ENCODE data around the gene SLIT3. TPM values are rescaled to one million over a fixed set of nuclear protein-coding genes. Genes with fewer than 3 reads are reported as not detected.

The SLIT3 gene
- total and polyA plus RNA-seq, 5 donors from 2014 or later: not detected

- no peak for DNase-seq
- Histone ChIP-seq H3K27ac (ENCODE audit: insufficient read depth, low read length, poor library complexity, severe bottlenecking) (no peak overlapping the region), H3K27me3 (ENCODE audit: control insufficient read depth, insufficient read depth, low read length) (no peaks in the 10 kb centered on the region), H3K9me3 (ENCODE audit: control insufficient read depth in 2 of 2, low read length in 2 of 2) (no peaks in the 10 kb centered on the region), H3K4me1 (ENCODE audit: control insufficient read depth, insufficient read depth, low read length, poor library complexity, severe bottlenecking) (no peaks in the 10 kb centered on the region), H3K4me3 (ENCODE audit: low read depth, low read length) (no peak overlapping the region), H3K36me3 (ENCODE audit: control insufficient read depth, insufficient read depth, low read length) (no peaks in the 10 kb centered on the region)
- no peak overlapping the region for H3K4me3 Mint-ChIP-seq
- no peaks in the 10 kb centered on the region for H3K27me3 Mint-ChIP-seq
- peaks cover 0 to 3% (median 0%) of the 10 kb centered on the region in 4 donors for H3K4me1 Mint-ChIP-seq
- no peaks in the 10 kb centered on the region for H3K36me3 Mint-ChIP-seq
- peaks cover 0 to 2% (median 0%) of the 10 kb centered on the region in 7 donors for H3K9me3 Mint-ChIP-seq
- ATAC-seq (ENCODE audit: low read depth in 2 of 2): no peak
- H3K27ac Mint-ChIP-seq: no peak overlapping the region
Observed at GRCh38 chr5:168858371-168858770, 442.6 kb downstream of the SLIT3 start.

- H3K27me3 Mint-ChIP-seq: peaks cover 5% of the 10 kb centered on the region
- Histone ChIP-seq H3K9me3 (ENCODE audit: control insufficient read depth in 2 of 2, low read length in 2 of 2) (no peaks in the 10 kb centered on the region), H3K27me3 (ENCODE audit: control insufficient read depth, insufficient read depth, low read length) (no peaks in the 10 kb centered on the region), H3K4me1 (ENCODE audit: control insufficient read depth, insufficient read depth, low read length, poor library complexity, severe bottlenecking) (no peaks in the 10 kb centered on the region), H3K4me3 (ENCODE audit: low read depth, low read length) (no peak overlapping the region), H3K27ac (ENCODE audit: insufficient read depth, low read length, poor library complexity, severe bottlenecking) (no peak overlapping the region), H3K36me3 (ENCODE audit: control insufficient read depth, insufficient read depth, low read length) (no peaks in the 10 kb centered on the region)
- peaks cover 0 to 26% (median 0%) of the 10 kb centered on the region in 4 donors for H3K4me1 Mint-ChIP-seq
- H3K9me3 Mint-ChIP-seq: peaks cover 0 to 2% (median 0%) of the 10 kb centered on the region in 7 donors
- H3K4me3 Mint-ChIP-seq: no peak overlapping the region
- ATAC-seq (ENCODE audit: low read depth in 2 of 2): no peak
- DNase-seq: no peak
- H3K27ac Mint-ChIP-seq: no peak overlapping the region
- no peaks in the 10 kb centered on the region for H3K36me3 Mint-ChIP-seq
Observed at GRCh38 chr5:168853972-168854371, 447.0 kb downstream of the SLIT3 start.

GRCh38 chr5:168852329-168852728, 448.6 kb downstream of the SLIT3 start:
- H3K4me3 Mint-ChIP-seq: no peak overlapping the region
- Histone ChIP-seq H3K27ac (ENCODE audit: insufficient read depth, low read length, poor library complexity, severe bottlenecking) (no peak overlapping the region), H3K36me3 (ENCODE audit: control insufficient read depth, insufficient read depth, low read length) (no peaks in the 10 kb centered on the region), H3K9me3 (ENCODE audit: control insufficient read depth in 2 of 2, low read length in 2 of 2) (no peaks in the 10 kb centered on the region), H3K4me3 (ENCODE audit: low read depth, low read length) (no peak overlapping the region), H3K27me3 (ENCODE audit: control insufficient read depth, insufficient read depth, low read length) (no peaks in the 10 kb centered on the region), H3K4me1 (ENCODE audit: control insufficient read depth, insufficient read depth, low read length, poor library complexity, severe bottlenecking) (no peaks in the 10 kb centered on the region)
- H3K36me3 Mint-ChIP-seq: no peaks in the 10 kb centered on the region
- H3K27me3 Mint-ChIP-seq: peaks cover 8% of the 10 kb centered on the region
- H3K27ac Mint-ChIP-seq: no peak overlapping the region
- no peak for DNase-seq
- ATAC-seq (ENCODE audit: low read depth in 2 of 2): no peak
- peaks cover 0 to 2% (median 0%) of the 10 kb centered on the region in 7 donors for H3K9me3 Mint-ChIP-seq
- peaks cover 0 to 26% (median 0%) of the 10 kb centered on the region in 4 donors for H3K4me1 Mint-ChIP-seq

GRCh38 chr5:168851902-168852321, 449.0 kb downstream of the SLIT3 start:
- Mint-ChIP-seq H3K9me3 (peaks cover 0 to 2% (median 0%) of the 10 kb centered on the region in 7 donors), H3K4me1 (peaks cover 0 to 26% (median 0%) of the 10 kb centered on the region in 4 donors), H3K4me3 (no peak overlapping the region), H3K27ac (no peak overlapping the region), H3K27me3 (peaks cover 11% of the 10 kb centered on the region), H3K36me3 (no peaks in the 10 kb centered on the region)
- DNase-seq (peak in 1 of 3 donors; percentile 8), ATAC-seq (ENCODE audit: low read depth in 2 of 2) (no peak)
- Histone ChIP-seq H3K4me3 (ENCODE audit: low read depth, low read length) (no peak overlapping the region), H3K36me3 (ENCODE audit: control insufficient read depth, insufficient read depth, low read length) (no peaks in the 10 kb centered on the region), H3K27ac (ENCODE audit: insufficient read depth, low read length, poor library complexity, severe bottlenecking) (no peak overlapping the region), H3K9me3 (ENCODE audit: control insufficient read depth in 2 of 2, low read length in 2 of 2) (no peaks in the 10 kb centered on the region), H3K27me3 (ENCODE audit: control insufficient read depth, insufficient read depth, low read length) (no peaks in the 10 kb centered on the region), H3K4me1 (ENCODE audit: control insufficient read depth, insufficient read depth, low read length, poor library complexity, severe bottlenecking) (no peaks in the 10 kb centered on the region)

GRCh38 chr5:168850683-168851082, 450.3 kb downstream of the SLIT3 start:
- Mint-ChIP-seq H3K27me3 (peaks cover 11% of the 10 kb centered on the region), H3K4me1 (peaks cover 0 to 26% (median 0%) of the 10 kb centered on the region in 4 donors), H3K36me3 (no peaks in the 10 kb centered on the region), H3K4me3 (no peak overlapping the region), H3K27ac (no peak overlapping the region), H3K9me3 (peaks cover 0 to 2% (median 0%) of the 10 kb centered on the region in 7 donors)
- DNase-seq: no peak
- no peaks in the 10 kb centered on the region for H3K27me3 ChIP-seq (ENCODE audit: control insufficient read depth, insufficient read depth, low read length)
- no peaks in the 10 kb centered on the region for H3K36me3 ChIP-seq (ENCODE audit: control insufficient read depth, insufficient read depth, low read length)
- no peak for ATAC-seq (ENCODE audit: low read depth in 2 of 2)
- H3K27ac ChIP-seq (ENCODE audit: insufficient read depth, low read length, poor library complexity, severe bottlenecking): no peak overlapping the region
- no peak overlapping the region for H3K4me3 ChIP-seq (ENCODE audit: low read depth, low read length)
- no peaks in the 10 kb centered on the region for H3K4me1 ChIP-seq (ENCODE audit: control insufficient read depth, insufficient read depth, low read length, poor library complexity, severe bottlenecking)
- H3K9me3 ChIP-seq (ENCODE audit: control insufficient read depth in 2 of 2, low read length in 2 of 2): no peaks in the 10 kb centered on the region

GRCh38 chr5:168848569-168848968, 452.4 kb downstream of the SLIT3 start:
- DNase-seq (no peak), ATAC-seq (ENCODE audit: low read depth in 2 of 2) (no peak)
- Histone ChIP-seq H3K27ac (ENCODE audit: insufficient read depth, low read length, poor library complexity, severe bottlenecking) (no peak overlapping the region), H3K4me3 (ENCODE audit: low read depth, low read length) (no peak overlapping the region), H3K4me1 (ENCODE audit: control insufficient read depth, insufficient read depth, low read length, poor library complexity, severe bottlenecking) (no peaks in the 10 kb centered on the region), H3K9me3 (ENCODE audit: control insufficient read depth in 2 of 2, low read length in 2 of 2) (no peaks in the 10 kb centered on the region), H3K27me3 (ENCODE audit: control insufficient read depth, insufficient read depth, low read length) (no peaks in the 10 kb centered on the region), H3K36me3 (ENCODE audit: control insufficient read depth, insufficient read depth, low read length) (no peaks in the 10 kb centered on the region)
- Mint-ChIP-seq H3K9me3 (peaks cover 0 to 2% (median 0%) of the 10 kb centered on the region in 7 donors), H3K4me3 (no peak overlapping the region), H3K4me1 (peaks cover 0 to 25% (median 0%) of the 10 kb centered on the region in 4 donors), H3K36me3 (no peaks in the 10 kb centered on the region), H3K27ac (no peak overlapping the region), H3K27me3 (peaks cover 11% of the 10 kb centered on the region)

GRCh38 chr5:168847511-168848073, 453.3 kb downstream of the SLIT3 start:
- DNase-seq (no peak), ATAC-seq (ENCODE audit: low read depth in 2 of 2) (no peak)
- Histone ChIP-seq H3K9me3 (ENCODE audit: control insufficient read depth in 2 of 2, low read length in 2 of 2) (no peaks in the 10 kb centered on the region), H3K27me3 (ENCODE audit: control insufficient read depth, insufficient read depth, low read length) (no peaks in the 10 kb centered on the region), H3K4me1 (ENCODE audit: control insufficient read depth, insufficient read depth, low read length, poor library complexity, severe bottlenecking) (no peaks in the 10 kb centered on the region), H3K4me3 (ENCODE audit: low read depth, low read length) (no peak overlapping the region), H3K27ac (ENCODE audit: insufficient read depth, low read length, poor library complexity, severe bottlenecking) (no peak overlapping the region), H3K36me3 (ENCODE audit: control insufficient read depth, insufficient read depth, low read length) (no peaks in the 10 kb centered on the region)
- Mint-ChIP-seq H3K4me3 (no peak overlapping the region), H3K9me3 (no peaks in the 10 kb centered on the region), H3K27me3 (peaks cover 11% of the 10 kb centered on the region), H3K36me3 (no peaks in the 10 kb centered on the region), H3K27ac (no peak overlapping the region), H3K4me1 (peaks cover 0 to 18% (median 0%) of the 10 kb centered on the region in 4 donors)

GRCh38 chr5:168844922-168845296, 456.0 kb downstream of the SLIT3 start:
- Histone ChIP-seq H3K4me1 (ENCODE audit: control insufficient read depth, insufficient read depth, low read length, poor library complexity, severe bottlenecking) (no peaks in the 10 kb centered on the region), H3K27ac (ENCODE audit: insufficient read depth, low read length, poor library complexity, severe bottlenecking) (no peak overlapping the region), H3K27me3 (ENCODE audit: control insufficient read depth, insufficient read depth, low read length) (peaks cover 2% of the 10 kb centered on the region), H3K36me3 (ENCODE audit: control insufficient read depth, insufficient read depth, low read length) (no peaks in the 10 kb centered on the region), H3K4me3 (ENCODE audit: low read depth, low read length) (no peak overlapping the region), H3K9me3 (ENCODE audit: control insufficient read depth in 2 of 2, low read length in 2 of 2) (no peaks in the 10 kb centered on the region)
- no peak for ATAC-seq (ENCODE audit: low read depth in 2 of 2)
- no peak for DNase-seq
- Mint-ChIP-seq H3K36me3 (no peaks in the 10 kb centered on the region), H3K27ac (no peak overlapping the region), H3K9me3 (no peaks in the 10 kb centered on the region), H3K27me3 (peaks cover 16% of the 10 kb centered on the region), H3K4me1 (peaks cover 0 to 1% (median 0%) of the 10 kb centered on the region in 4 donors), H3K4me3 (no peak overlapping the region)

Measured in CD4-positive, CD25-positive, alpha-beta regulatory T cell (primary cell).